Measurements from ENCODE around the gene NFE2.

NFE2 gene

GRCh38 chr12:54338698-54339296 lies 38.0 kb upstream of the NFE2 start:
- POLR2A ChIA-PET: no interaction called here
- H3K4me3 ChIP-seq (ENCODE audit: low read depth, low read length): no peak overlapping the region
- no peak for TF ChIP-seq CTCF (IDR thresholded peaks at IDR 0.05; ENCODE audit: insufficient read depth, low read length, missing control alignments)
- DNase-seq (ENCODE audit: low read depth, low spot score): no peak
- CTCF ChIA-PET: interaction anchor here (1.0 to 7.9 kb wide), 12 partner anchors 5 to 124 kb away, joined by 3 to 91 read pairs (median 20); partner anchors contain the start of genes COPZ1 and NFE2

- no peak for DNase-seq (ENCODE audit: low read depth, low spot score)
- CTCF ChIA-PET: interaction anchor here (0.8 to 7.9 kb wide), 20 partner anchors 6 to 131 kb away, joined by 3 to 91 read pairs (median 8); partner anchors contain the start of genes COPZ1 and NFE2
- no peak for TF ChIP-seq CTCF (IDR thresholded peaks at IDR 0.05; ENCODE audit: insufficient read depth, low read length, missing control alignments)
- no peak overlapping the region for H3K4me3 ChIP-seq (ENCODE audit: low read depth, low read length)
- POLR2A ChIA-PET: interaction anchor here (0.7 kb wide), 1 partner anchor 21 kb away, joined by 5 read pairs; no protein-coding TSS in a partner anchor
These were observed 37.2 kb upstream of the NFE2 start for GRCh38 chr12:54337854-54338650.

- no peak for TF ChIP-seq CTCF (IDR thresholded peaks at IDR 0.05; ENCODE audit: insufficient read depth, low read length, missing control alignments)
- no peak overlapping the region for H3K4me3 ChIP-seq (ENCODE audit: low read depth, low read length)
- POLR2A ChIA-PET: interaction anchor here (0.7 kb wide), 1 partner anchor 22 kb away, joined by 5 read pairs; no protein-coding TSS in a partner anchor
- CTCF ChIA-PET: interaction anchor here (0.8 to 7.9 kb wide), 24 partner anchors 7 to 130 kb away, joined by 3 to 91 read pairs (median 6); partner anchors contain the start of genes COPZ1 and NFE2
- DNase-seq (ENCODE audit: low read depth, low spot score): no peak
These were observed 36.5 kb upstream of the NFE2 start for GRCh38 chr12:54337280-54337842.

- ChIA-PET POLR2A (interaction anchor here (1.1 kb wide), 1 partner anchor 54 kb away, joined by 5 read pairs; the partner anchor contains the start of genes CBX5 and HNRNPA1), CTCF (interaction anchor here (0.7 to 7.9 kb wide), 17 partner anchors 7 to 328 kb away, joined by 3 to 91 read pairs (median 5); partner anchors contain the start of genes COPZ1 and NFE2)
- no peak for DNase-seq (ENCODE audit: low read depth, low spot score)
- TF ChIP-seq CTCF (IDR thresholded peaks at IDR 0.05; ENCODE audit: insufficient read depth, low read length, missing control alignments): no peak
- H3K4me3 ChIP-seq (ENCODE audit: low read depth, low read length): no peak overlapping the region
These were observed 32.7 kb upstream of the NFE2 start for GRCh38 chr12:54333420-54334034.

GRCh38 chr12:54331461-54331860 lies 30.6 kb upstream of the NFE2 start:
- H3K4me3 ChIP-seq (ENCODE audit: low read depth, low read length): no peak overlapping the region
- POLR2A ChIA-PET: no interaction called here
- DNase-seq (ENCODE audit: low read depth, low spot score): no peak
- CTCF ChIA-PET: interaction anchor here (0.8 to 3.1 kb wide), 2 partner anchors 37 to 48 kb away, joined by 3 to 9 read pairs; no protein-coding TSS in a partner anchor
- TF ChIP-seq CTCF (IDR thresholded peaks at IDR 0.05; ENCODE audit: insufficient read depth, low read length, missing control alignments): no peak
